ENCODE data around the gene GDF7.

Gene GDF7

GRCh38 chr2:20645301-20645701 is 21.6 kb upstream of the GDF7 start:
- TF ChIP-seq POLR2A (IDR thresholded peaks at IDR 0.05; ENCODE audit: extremely low read depth, insufficient read length) (no peak), CTCF (IDR thresholded peaks at IDR 0.05; ENCODE audit: low read depth, low read length) (no peak), MAX (IDR thresholded peaks at IDR 0.05; ENCODE audit: low read depth, low read length) (no peak), MYC (IDR thresholded peaks at IDR 0.05; ENCODE audit: low read depth, low read length) (no peak)
- H3K4me3 ChIP-seq (ENCODE audit: low read depth, low read length) = no peak overlapping the region
- DNase-seq (ENCODE audit: low read depth) = no peak

GRCh38 chr2:20645761-20646160 is 21.2 kb upstream of the GDF7 start:
- DNase-seq (ENCODE audit: low read depth) = no peak
- TF ChIP-seq MYC (IDR thresholded peaks at IDR 0.05; ENCODE audit: low read depth, low read length) = no peak
- no peak for TF ChIP-seq CTCF (IDR thresholded peaks at IDR 0.05; ENCODE audit: low read depth, low read length)
- no peak for TF ChIP-seq MAX (IDR thresholded peaks at IDR 0.05; ENCODE audit: low read depth, low read length)
- TF ChIP-seq POLR2A (IDR thresholded peaks at IDR 0.05; ENCODE audit: extremely low read depth, insufficient read length) = no peak
- no peak overlapping the region for H3K4me3 ChIP-seq (ENCODE audit: low read depth, low read length)

- no peak overlapping the region for H3K4me3 ChIP-seq (ENCODE audit: low read depth, low read length)
- DNase-seq (ENCODE audit: low read depth) = no peak
- TF ChIP-seq POLR2A (IDR thresholded peaks at IDR 0.05; ENCODE audit: extremely low read depth, insufficient read length) (no peak), CTCF (IDR thresholded peaks at IDR 0.05; ENCODE audit: low read depth, low read length) (no peak), MYC (IDR thresholded peaks at IDR 0.05; ENCODE audit: low read depth, low read length) (no peak), MAX (IDR thresholded peaks at IDR 0.05; ENCODE audit: low read depth, low read length) (no peak)
Measured at GRCh38 chr2:20646446-20646845, 20.5 kb upstream of the GDF7 start.

GRCh38 chr2:20647211-20647610 is 19.7 kb upstream of the GDF7 start:
- H3K4me3 ChIP-seq (ENCODE audit: low read depth, low read length) = no peak overlapping the region
- DNase-seq (ENCODE audit: low read depth) = no peak
- TF ChIP-seq MAX (IDR thresholded peaks at IDR 0.05; ENCODE audit: low read depth, low read length) = no peak
- TF ChIP-seq POLR2A (IDR thresholded peaks at IDR 0.05; ENCODE audit: extremely low read depth, insufficient read length) = no peak
- no peak for TF ChIP-seq MYC (IDR thresholded peaks at IDR 0.05; ENCODE audit: low read depth, low read length)
- no peak for TF ChIP-seq CTCF (IDR thresholded peaks at IDR 0.05; ENCODE audit: low read depth, low read length)

GRCh38 chr2:20647738-20648137 is 19.2 kb upstream of the GDF7 start:
- TF ChIP-seq CTCF (IDR thresholded peaks at IDR 0.05; ENCODE audit: low read depth, low read length) (no peak), MYC (IDR thresholded peaks at IDR 0.05; ENCODE audit: low read depth, low read length) (no peak), MAX (IDR thresholded peaks at IDR 0.05; ENCODE audit: low read depth, low read length) (no peak), POLR2A (IDR thresholded peaks at IDR 0.05; ENCODE audit: extremely low read depth, insufficient read length) (no peak)
- DNase-seq (ENCODE audit: low read depth) = no peak
- no peak overlapping the region for H3K4me3 ChIP-seq (ENCODE audit: low read depth, low read length)

GRCh38 chr2:20648206-20648605 is 18.7 kb upstream of the GDF7 start:
- no peak for DNase-seq (ENCODE audit: low read depth)
- H3K4me3 ChIP-seq (ENCODE audit: low read depth, low read length) = no peak overlapping the region
- TF ChIP-seq MYC (IDR thresholded peaks at IDR 0.05; ENCODE audit: low read depth, low read length) = no peak

All from NB4 (cell line).